Endometrium (tissue), 2 donors: ENCODE measurements around the gene SAA4.

ENCODE experiments used
- FAIRE-seq: peaks from 2 replicates; lab custom pipeline; 2012; peaks lifted over from hg19 to GRCh38; lab: Jason Lieb, UNC
- donor health status: control.
- donor health status: control.

The SAA4 gene

DNA sequence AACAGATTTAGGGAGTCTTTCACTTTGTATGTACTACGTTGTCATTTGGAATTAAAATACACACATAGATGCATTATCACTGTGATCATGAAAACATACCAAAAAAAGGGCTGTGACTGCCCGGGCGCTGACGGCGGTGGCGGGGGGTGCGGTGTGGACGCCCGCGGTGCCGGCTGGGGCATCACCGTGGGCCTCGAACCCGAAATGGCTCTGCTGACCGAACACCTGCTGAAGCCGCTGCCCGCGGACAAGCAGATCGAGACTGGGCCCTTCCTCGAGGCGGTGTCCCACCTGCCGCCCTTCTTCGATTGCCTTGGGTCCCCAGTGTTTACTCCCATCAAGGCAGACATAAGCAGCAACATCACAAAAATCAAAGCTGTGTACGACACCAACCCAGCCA, 47.8 kb downstream of the SAA4 start:
- no peak for FAIRE-seq
